Panc1 (cell line): ENCODE data around the gene EIF4EBP2. TPM values are rescaled to one million over a fixed set of nuclear protein-coding genes. Genes with fewer than 3 reads are reported as not detected.

ENCODE experiments used
- ATAC-seq: fragments of 200-7000 bp; cut with Tn5 transposase; 2 replicates; pipeline ENCODE4 v1.9.1; 2020; ENCODE audit warnings: mild to moderate bottlenecking, moderate library complexity
- BruUV-seq: library from RNA; stranded (reverse); fragments of 400-500 nt; replicated peaks from 2 replicates; lab custom pipeline; 2021; lab: Mats Ljungman, UMichigan
- CTCF ChIA-PET: fragments of 300-600 bp; sonication (Branson Sonifier 250); formaldehyde crosslinking; loops from one replicate; lab custom pipeline; 2022; ENCODE audit warnings: antibody characterized with exemption; lab: Charles Lee
- POLR2A ChIA-PET: fragments of 300-600 bp; sonication (Branson Sonifier 250); formaldehyde crosslinking; loops from one replicate; lab custom pipeline; 2022; ENCODE audit warnings: antibody characterized with exemption; lab: Charles Lee
- DNase-seq: peaks from one replicate; pipeline ENCODE4 v3.0.0-alpha.2; 2010; ENCODE audit warnings: low read depth, low spot score
- H3K27ac ChIP-seq: 2 replicates; pipeline ENCODE4 v1.5.1; 2011; ENCODE audit warnings: mild to moderate bottlenecking, low read length, inconsistent platforms
- H3K27me3 ChIP-seq: fragments of 200-500 bp; sonication (Bioruptor generic); 2 replicates; pipeline ENCODE4 v1.6.0; 2014; ENCODE audit warnings: low read length, inconsistent platforms; ENCODE audit not compliant: control insufficient read depth, insufficient read depth
- H3K36me3 ChIP-seq: fragments of 200-500 bp; sonication (Bioruptor generic); 2 replicates; pipeline ENCODE4 v1.5.1; 2014; ENCODE audit warnings: inconsistent platforms, mild to moderate bottlenecking, low read length, moderate library complexity; ENCODE audit not compliant: control insufficient read depth, insufficient read depth
- H3K4me1 ChIP-seq: 2 replicates; pipeline ENCODE4 v1.5.1; 2011; ENCODE audit warnings: inconsistent platforms, mild to moderate bottlenecking, low read length, moderate library complexity; ENCODE audit not compliant: control insufficient read depth, insufficient read depth
- H3K4me3 ChIP-seq, 2 experiments: 2 replicates each; pipeline ENCODE4 v1.5.1; 2011 to 2012; ENCODE audit warnings: low read depth in 2 of 2, low read length in 2 of 2, mild to moderate bottlenecking in 2 of 2, inconsistent platforms in 1 of 2, moderate library complexity in 1 of 2
- H3K9me3 ChIP-seq: fragments of 200-500 bp; sonication (Bioruptor generic); 2 replicates; pipeline ENCODE4 v1.5.1; 2014; ENCODE audit warnings: low read depth, mild to moderate bottlenecking, inconsistent platforms, low read length, moderate library complexity; ENCODE audit not compliant: control insufficient read depth, insufficient read depth
- SIN3A ChIP-seq: IDR thresholded peaks from 2 replicates; pipeline ENCODE4 v1.6.1; 2012; ENCODE audit warnings: low read depth, mild to moderate bottlenecking, low read length, moderate library complexity, borderline replicate concordance; ENCODE audit not compliant: insufficient read depth
- TCF7L2 ChIP-seq: IDR thresholded peaks from 2 replicates; pipeline ENCODE4 v1.6.1; 2011; ENCODE audit warnings: mild to moderate bottlenecking, low read depth, low read length, inconsistent platforms
- in situ Hi-C: cut with HindIII; loops from 2 replicates; pipeline ENCODE4 v1.10.0; 2016; ENCODE audit warnings: low sequenced_read_pairs, low pct_unique_long_range_greater_than_20kb
- intact Hi-C: fragments of 100-400 bp; cut with micrococcal nuclease; formaldehyde crosslinking; loops from one replicate; pipeline ENCODE4 v1.10.0; 2022; ENCODE audit not compliant: unreplicated experiment
- total RNA-seq: library from RNA; stranded (reverse); gene quantifications from one replicate; pipeline ENCODE4 v1.2.1, GENCODE V29; 2021; ENCODE audit not compliant: unreplicated experiment

Gene EIF4EBP2
- total RNA-seq, 1 experiment from 2014 or later = 48.2 TPM

- Histone ChIP-seq H3K4me3 (peak overlapping the region; percentile 46), H3K9me3 (no peaks in the 10 kb centered on the region), H3K4me1 (peaks cover 9% of the 10 kb centered on the region), H3K27me3 (no peaks in the 10 kb centered on the region), H3K36me3 (peaks cover 3% of the 10 kb centered on the region; the same call in 1 of the 2 replicates), H3K27ac (no peak overlapping the region)
- ATAC-seq (no peak), DNase-seq (no peak)
- POLR2A ChIA-PET = no interaction called here
- intact Hi-C loops (no loop called here), in situ Hi-C loops (no loop called here)
- TF ChIP-seq SIN3A = no peak
- peak; percentile 73 for TF ChIP-seq TCF7L2
- BruUV-seq = no TSS peak
- CTCF ChIA-PET = interaction anchor here (0.7 kb wide), 1 partner anchor 146 kb away, joined by 3 read pairs; no protein-coding TSS in a partner anchor
Observed at GRCh38 chr10:70477661-70478162, 73.8 kb downstream of the EIF4EBP2 start.

Other genes with a start within 250 kb of the EIF4EBP2 start
- gene SAR1A, start 233.6 kb upstream of the EIF4EBP2 start, total RNA-seq = 171 TPM
- 174 TPM for gene PPA1, start 170.7 kb upstream of the EIF4EBP2 start, total RNA-seq
- gene NPFFR1, start 120.1 kb upstream of the EIF4EBP2 start, total RNA-seq = 0.05 TPM
- 39.3 TPM for gene LRRC20, start 21.5 kb upstream of the EIF4EBP2 start, total RNA-seq
- not detected for gene NODAL, start 37.5 kb downstream of the EIF4EBP2 start, total RNA-seq
- gene PALD1, start 74.6 kb downstream of the EIF4EBP2 start, total RNA-seq = 3.0 TPM
- not detected for gene PRF1, start 198.6 kb downstream of the EIF4EBP2 start, total RNA-seq